ELF-1 (cell line): ENCODE data around the gene KCNT1.

Experiments used
- DNase-seq: peaks from one replicate; pipeline ENCODE4 v3.0.0-alpha.2; 2016; ENCODE audit warnings: low read depth, low spot score

Gene KCNT1

GRCh38 chr9:135765416-135765815 lies 63.4 kb downstream of the KCNT1 start:
- DNase-seq: no peak

DNA sequence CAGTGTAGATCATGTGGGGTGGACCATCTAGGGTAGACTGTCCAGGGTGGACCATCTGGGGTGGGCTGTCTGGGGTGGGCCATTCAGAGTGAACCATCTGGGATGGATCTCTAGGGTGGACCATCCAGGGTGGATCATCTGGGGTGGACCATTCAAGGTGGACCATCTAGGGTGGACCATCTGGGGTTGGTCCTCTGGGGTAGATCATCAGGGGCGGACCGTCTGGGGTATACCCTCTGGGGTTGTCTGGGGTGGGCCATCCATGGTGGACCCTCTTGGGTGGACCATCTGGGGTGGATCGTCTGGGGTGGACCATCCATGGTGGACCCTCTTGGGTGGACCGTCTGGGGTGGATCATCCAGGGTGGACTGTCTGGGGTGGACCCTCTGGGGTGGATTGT lies 64.3 kb downstream of the KCNT1 start:
- DNase-seq: no peak

DNA sequence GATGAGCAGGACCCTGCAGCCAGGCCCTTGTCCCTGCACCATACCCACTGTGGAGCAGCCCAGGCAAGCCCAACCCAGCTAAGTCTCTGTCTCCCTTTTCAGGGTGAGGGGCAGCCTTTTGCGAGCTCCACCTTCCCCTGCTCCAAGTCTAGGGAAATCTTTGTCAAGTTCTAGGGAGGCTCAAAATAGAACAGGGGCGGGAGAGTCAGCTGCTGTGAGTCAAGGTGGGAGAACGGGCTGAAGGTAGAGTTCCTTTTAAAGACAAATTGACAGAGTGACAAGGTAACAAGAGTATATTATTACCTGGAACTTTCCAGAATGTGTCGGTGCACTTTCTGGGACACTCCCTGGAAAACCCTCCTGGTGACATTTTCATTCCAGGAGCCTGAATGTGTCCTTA lies 64.7 kb downstream of the KCNT1 start:
- no peak for DNase-seq

DNA sequence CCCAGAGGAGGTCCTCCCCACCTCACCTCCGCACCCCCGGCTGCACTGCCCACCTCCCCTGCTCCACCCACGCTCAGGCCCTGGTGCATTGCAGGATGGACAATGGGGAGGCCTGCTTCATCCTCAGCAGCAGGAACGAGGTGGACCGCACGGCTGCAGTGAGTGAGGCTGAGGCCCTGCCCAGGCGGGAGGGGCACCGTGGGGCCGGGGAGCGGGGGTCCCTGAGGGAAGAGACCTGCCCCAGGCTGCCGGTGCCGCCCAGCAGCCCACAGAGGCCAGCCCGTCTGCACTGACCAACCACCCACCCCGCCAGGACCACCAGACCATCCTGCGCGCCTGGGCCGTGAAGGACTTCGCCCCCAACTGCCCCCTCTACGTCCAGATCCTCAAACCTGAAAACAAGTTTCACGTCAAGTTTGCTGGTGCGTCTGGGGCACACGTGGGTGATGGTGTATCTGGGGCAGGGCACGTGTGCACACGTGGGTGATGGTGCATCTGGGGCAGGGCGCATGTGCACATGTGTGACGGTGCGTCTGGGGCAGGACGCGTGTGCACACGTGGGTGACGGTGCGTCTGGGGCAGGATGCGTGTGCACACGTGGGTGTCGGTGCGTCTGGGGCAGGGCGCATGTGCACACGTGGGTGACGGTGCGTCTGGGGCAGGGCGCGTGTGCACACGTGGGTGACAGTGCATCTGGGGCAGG lies 66.7 kb downstream of the KCNT1 start:
- DNase-seq: no peak

DNA sequence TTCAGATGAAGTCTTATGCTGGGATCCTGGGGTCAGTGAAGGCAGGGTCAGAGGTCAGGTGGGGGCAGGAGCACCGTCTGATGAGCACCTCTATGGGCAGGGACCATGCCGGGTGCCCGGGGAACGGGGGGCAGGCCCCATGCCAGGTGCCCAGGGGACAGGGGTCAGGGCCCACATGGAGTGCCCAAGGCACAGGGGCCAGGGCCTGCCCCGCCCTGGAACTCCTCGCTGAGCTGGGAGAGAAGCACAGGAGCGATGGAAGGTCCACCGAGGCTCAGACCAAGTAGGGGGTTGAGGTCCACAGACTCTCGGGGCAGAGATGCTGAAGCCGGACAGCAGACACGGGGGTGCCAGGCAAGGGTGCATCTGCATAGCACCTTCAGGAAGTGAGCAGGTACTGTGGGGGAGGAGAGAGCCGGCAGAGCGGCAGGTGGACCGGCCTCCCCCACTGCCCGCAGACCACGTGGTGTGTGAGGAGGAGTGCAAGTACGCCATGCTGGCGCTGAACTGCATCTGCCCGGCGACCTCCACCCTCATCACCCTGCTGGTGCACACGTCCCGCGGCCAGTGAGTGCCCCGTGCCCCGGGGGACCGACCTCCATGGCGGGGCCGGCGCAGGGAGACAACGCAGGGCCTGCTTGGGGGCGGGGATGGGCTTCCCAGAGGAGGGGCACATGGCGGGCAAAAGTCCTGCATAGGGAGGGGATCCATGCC lies 67.7 kb downstream of the KCNT1 start:
- no peak for DNase-seq

DNA sequence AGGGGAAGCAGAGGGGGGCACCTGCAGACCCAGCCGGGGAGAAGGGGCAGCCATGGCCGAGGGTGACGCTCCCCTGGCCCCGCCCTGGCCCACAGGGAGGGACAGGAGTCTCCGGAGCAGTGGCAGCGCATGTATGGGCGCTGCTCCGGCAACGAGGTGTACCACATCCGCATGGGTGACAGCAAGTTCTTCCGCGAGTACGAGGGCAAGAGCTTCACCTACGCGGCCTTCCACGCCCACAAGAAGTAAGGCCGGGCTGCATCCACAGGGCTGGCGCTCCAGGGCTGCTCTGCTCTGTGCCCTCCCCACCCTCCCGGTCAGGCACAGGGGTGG lies 68.2 kb downstream of the KCNT1 start:
- DNase-seq: no peak

- DNase-seq: no peak
These were observed 68.8 kb downstream of the KCNT1 start for GRCh38 chr9:135770771-135771170.

DNA sequence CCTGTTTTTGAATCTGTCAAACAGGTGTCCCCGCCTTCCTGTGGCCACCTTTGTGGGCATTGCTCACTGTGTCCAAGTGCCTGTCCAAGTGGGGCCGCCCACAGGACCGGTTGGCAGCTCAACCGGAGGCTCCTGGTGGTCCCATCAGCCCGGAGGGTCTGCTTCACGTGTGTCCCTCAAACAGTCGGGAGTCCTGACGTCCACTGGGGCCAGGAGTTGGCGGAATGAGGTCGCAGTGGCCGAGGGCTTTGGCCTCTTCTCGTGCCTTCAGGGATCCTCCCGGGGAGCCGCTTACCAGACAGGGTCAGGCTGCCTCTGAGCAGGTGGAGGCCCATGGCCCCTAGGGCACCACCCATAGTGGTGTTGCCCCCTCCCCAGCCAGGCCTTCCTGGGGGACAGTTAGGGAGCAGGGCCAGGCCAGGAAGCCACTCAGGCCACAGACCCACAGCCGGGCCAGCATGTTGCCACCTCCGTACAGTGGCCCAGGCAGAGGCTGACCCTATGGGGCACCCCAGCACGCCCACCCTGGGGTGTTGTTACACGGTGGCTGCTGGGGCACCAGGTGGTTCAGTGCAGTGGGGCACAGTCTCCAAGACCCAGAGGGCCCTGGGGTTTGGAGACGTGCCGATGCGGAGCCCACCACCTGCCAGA lies 69.5 kb downstream of the KCNT1 start:
- DNase-seq: no peak

DNA sequence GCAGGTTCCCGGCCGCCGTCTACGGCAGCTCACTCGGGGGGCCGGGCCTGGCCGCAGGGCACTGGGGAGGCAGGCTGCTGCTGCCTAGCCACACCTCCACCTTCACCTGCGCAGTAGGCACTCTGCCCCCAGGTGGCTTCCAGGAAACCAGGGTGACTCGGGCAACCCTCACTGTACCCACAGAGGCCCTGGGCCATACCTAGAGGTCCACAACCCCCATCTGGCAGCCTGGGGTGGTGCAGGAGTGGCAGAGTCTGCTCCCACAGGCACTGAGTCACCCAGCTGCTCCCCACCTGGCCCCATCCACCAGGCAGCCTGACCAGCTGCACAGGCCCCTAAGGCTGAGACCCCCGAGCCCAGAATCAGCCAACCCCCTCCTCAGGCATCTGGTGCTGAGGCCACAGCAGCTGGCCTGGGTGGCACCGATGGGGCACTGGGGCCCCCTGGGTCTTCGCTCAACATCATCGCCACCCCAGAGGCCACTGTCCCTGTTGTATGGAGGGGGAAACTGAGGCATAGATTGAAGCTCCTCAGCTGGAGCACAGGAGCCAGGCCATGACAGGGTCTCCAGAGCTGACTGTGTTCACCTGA lies 70.2 kb downstream of the KCNT1 start:
- no peak for DNase-seq

DNA sequence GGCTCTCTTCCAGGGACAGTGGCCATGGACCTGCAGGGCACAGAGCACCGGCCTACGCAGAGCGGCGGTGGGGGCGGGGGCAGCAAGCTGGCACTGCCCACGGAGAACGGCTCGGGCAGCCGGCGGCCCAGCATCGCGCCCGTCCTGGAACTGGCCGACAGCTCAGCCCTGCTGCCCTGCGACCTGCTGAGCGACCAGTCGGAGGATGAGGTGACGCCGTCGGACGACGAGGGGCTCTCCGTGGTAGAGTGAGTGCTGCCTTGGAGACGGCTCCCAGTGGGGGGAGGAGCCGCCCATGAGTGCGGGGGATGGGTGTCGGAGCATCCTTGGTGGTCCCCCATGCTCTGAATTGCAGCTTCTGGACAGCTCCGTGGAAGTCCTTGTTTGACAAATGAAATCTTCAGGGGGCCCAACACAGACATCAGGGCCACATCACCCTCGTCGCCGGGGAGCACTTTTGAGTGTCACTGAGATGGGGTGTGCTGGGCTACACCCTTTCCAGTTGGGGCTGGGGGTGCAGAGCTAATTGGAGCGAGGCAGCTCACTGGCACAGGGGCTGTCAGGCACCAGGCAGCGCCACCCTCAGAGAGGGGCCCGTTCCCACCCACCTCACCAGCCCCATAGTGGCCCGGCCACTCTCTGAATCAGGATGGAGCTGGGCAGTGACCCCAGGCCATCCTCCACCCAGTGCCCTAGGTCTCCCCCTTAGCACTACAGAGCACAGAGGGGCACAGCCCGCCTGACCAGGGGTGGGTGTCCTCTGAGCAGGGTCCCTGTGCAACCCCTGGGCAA lies 70.9 kb downstream of the KCNT1 start:
- DNase-seq: no peak

DNA sequence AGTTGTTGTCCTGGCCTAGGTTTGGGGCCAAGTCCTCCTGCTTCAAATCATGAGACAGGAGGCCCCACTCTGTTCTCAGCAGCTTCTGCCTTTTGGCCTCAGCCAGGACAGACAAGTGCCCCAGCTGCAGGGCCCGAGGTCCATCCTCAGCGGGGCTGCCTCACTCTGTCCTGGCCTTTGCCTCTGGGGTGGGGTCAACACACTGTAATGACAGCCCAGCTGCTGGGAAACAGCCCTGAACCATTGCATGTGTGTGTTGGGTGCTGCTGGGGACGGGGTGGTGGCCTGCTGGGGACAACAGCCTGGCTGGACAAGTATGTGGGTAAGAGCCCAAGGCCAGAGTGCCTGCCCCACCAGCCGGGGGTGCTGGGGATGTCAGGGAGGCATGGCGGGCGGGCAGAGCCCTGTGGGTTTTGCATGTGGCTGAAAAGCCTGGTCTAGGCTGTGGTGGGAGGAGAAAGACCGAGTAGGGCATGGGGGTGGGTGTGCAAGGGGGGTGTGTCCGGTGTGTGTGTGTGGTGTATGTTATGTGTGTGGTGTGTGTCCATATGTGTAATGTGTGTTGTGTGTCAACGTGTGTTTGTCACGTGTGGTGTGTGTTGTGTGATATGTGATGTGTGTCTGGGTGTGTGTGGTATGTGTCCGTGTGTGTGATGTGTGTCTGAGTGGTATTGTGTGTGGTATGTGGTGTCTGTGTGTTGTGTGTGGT lies 71.7 kb downstream of the KCNT1 start:
- no peak for DNase-seq

- no peak for DNase-seq
These were observed 72.3 kb downstream of the KCNT1 start for GRCh38 chr9:135774239-135774747.

GRCh38 chr9:135774794-135775525 lies 73.0 kb downstream of the KCNT1 start:
- DNase-seq: no peak

DNA sequence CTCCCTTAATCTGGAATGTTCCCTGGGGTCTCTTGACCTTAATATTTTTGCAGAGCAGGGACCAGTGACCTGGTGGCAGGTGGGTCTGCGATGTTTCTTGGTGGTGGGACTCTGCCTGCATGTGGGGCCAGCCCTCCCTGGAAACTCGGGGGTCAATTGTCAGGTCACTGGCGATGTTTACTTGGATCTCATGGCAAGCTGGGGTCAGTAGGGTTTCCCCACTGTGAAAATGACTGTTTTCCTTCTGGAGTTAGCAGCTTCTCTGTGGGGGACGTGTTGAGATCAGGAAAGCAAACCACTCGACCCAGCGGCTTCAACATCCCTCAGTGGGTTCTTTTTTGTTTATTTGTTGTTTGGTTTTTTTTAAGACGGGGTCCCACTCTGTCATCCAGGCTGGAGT lies 73.9 kb downstream of the KCNT1 start:
- no peak for DNase-seq

DNA sequence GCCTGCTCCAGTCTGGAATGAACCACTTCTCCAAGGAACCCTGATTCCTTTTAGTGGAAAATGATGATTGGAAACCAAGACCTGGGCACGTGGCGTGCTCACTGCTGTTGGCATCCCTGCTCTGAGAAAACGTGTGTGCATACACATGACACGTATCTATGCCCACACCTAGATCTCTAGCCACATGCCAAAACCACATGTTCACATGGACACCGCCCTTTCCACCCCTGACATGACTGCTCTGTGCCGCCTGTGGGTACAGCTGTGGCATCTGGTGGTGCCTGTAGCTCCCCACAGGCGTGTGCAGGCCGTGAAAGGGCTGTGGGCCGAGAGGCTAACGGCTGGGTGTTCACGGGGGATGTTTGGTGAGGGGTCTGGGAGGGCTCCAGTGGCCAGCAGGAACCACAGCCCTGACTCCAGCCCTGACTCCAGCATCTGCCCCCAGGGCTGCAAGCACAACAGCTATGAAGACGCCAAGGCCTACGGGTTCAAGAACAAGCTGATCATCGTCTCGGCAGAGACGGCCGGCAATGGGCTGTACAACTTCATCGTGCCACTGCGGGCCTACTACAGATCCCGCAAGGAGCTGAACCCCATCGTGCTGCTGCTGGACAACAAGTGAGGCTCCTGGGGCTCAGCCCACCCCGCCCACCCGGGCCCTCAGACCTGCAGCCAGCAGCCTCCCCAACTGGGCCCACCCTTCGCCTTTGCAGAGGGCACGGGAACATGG lies 75.1 kb downstream of the KCNT1 start:
- no peak for DNase-seq

GRCh38 chr9:135777623-135778177 lies 75.7 kb downstream of the KCNT1 start:
- DNase-seq: no peak

- DNase-seq: no peak
These were observed 76.4 kb downstream of the KCNT1 start for GRCh38 chr9:135778421-135778820.

- DNase-seq: no peak
These were observed 77.6 kb downstream of the KCNT1 start for GRCh38 chr9:135779571-135779970.

DNA sequence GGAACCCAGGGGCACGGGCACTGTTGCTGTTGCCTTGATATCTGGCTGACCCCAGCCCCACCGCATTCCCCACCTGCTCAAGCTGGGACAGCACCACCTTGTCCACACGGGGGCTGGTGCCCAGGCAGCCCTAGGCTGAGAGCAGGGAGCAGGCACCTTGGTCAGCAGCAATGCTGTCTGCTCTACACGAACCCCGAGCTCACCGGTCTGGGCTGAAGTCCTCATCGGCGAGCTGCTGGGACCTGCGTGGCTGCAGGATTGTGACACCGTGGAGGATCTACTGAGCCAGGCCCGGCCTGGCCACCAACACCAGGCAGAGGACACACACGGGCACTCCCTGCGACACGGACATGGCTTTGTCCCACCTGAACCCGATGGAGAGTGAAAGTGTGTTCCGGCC lies 78.1 kb downstream of the KCNT1 start:
- no peak for DNase-seq
